Activated CD4-positive, CD25-positive, alpha-beta regulatory T cell treated with anti-CD3 and anti-CD28 coated beads, Interleukin-2, amount 50 U/mL, for 24 hours (primary cell): ENCODE measurements around the gene XIRP1.
"Not testable (repeated sequence)": the region's sequence is repeated elsewhere in the genome, so short reads cannot be mapped to it uniquely, and the experiment has no call there.

ENCODE experiments used
- ATAC-seq, 2 donors: fragments of 150-1000 bp; cut with Tn5 transposase; one replicate each; pipeline ENCODE4 v1.10.0; 2021; ENCODE audit warnings: mild to moderate bottlenecking in 1 of 2, moderate library complexity in 1 of 2

XIRP1 gene

DNA sequence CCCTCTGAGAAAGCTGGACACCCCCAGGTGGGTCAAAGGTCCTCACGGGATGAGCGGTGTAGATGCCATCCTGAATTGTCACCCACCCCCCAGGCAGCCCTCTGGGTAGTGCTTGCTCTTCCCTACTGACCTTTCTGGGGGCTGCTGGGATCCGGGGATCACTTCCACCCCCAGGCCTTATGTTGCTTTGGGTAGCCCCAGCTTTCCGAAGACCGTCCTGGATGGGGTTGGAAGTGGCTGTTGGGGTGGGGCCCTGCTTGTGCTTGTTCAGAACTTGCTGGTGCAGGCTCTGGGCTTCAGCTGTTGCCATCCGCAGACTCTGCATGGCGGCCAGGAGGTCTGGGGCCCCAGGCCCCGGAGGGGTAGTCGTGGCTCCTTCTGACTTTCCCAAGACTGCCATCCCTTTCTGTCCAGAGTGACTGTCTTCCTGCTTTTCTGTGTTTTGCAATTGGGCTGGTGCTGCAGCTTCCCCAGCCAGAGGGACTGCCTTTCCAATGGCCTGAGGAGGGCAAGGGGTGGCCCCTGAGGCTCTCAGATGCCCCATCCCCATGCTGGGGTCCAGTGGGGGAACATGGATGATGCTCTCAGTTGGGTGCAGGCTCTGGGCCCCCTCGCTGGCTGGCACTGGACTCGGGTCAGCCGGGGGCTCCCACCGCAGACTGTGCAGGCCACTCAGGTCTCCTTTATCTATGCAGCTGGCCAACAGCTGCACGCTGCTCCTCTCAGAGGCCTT is 6.3 kb downstream of the XIRP1 start:
- ATAC-seq, result no peak

DNA sequence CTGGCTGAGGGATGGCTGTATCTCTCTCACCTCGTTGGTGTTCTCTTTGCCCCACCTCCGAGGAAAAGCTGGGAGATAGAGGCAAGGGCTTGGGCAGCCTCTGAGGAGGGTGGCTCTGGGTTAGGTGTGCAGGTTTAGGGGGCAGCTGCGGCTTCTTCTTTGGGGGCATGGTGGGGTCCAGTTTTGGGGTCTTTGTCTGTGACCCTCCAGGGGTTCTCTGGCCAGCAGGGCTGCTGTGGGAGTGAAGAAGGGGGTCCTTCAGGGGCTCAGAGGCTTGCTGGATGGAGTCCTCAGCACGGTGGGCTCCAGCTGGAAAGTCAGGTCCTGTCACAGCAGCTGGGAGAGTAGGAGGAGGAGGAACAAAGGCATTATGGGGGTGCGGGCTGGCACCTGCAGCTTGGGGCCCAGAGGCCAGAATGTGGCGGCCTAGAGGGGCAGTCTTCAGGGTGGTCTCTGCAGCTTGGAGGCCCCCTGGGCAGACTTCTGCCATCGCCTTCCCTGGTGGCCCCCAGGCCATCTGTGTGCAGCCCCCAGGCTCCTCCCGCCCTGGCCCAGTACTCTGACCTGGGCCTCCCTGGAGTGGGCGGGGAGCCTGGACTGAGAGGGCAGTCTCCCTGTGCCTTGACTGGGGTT is 7.0 kb downstream of the XIRP1 start:
- no peak for ATAC-seq

- ATAC-seq, result no peak
Observed at GRCh38 chr3:39184968-39185285, 7.5 kb downstream of the XIRP1 start.

DNA sequence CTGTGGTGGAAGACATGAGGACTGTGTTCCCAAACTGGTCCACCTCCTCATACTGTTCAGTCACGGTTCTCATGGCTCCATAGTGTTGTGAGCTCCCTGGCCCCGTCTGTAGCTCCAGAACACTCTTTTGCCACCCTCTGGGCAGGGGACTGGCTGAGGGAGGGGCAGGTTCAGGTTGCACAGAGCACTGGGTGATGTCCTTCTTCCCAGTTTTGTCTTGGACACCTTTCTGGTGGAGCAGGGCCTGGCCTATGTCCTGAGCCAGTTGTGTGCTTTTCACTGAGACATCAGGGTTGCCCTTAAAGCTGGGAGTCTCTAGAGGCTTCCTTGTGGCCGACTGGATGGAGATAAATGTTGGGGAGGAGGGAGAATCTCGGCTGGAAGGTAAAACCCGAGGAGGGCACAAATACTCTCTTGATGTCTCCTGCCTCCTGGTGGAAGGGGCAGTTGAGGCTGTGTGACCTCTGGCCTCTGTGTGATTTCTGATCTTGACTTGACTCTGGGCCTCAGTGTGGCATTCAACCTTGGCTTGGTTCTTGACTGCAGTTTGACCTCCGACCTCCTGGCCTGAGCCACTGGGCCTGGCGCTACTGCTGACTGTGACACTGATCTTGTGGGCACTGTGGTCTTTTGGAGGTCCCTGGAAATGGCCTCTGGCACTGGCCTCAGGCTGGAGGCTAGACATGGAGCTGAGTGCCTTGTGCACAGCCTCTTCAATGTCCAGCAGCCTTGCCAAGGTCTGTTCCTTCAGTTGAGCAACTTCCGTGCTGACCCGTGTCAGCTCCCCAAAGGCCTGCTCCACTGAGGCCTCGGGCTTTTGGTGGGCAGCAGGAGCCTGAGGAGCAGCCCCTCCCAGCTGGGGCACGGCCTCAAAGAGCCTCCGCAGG is 8.1 kb downstream of the XIRP1 start:
- ATAC-seq, result no peak

GRCh38 chr3:39183211-39184080 is 8.9 kb downstream of the XIRP1 start:
- no peak for ATAC-seq

DNA sequence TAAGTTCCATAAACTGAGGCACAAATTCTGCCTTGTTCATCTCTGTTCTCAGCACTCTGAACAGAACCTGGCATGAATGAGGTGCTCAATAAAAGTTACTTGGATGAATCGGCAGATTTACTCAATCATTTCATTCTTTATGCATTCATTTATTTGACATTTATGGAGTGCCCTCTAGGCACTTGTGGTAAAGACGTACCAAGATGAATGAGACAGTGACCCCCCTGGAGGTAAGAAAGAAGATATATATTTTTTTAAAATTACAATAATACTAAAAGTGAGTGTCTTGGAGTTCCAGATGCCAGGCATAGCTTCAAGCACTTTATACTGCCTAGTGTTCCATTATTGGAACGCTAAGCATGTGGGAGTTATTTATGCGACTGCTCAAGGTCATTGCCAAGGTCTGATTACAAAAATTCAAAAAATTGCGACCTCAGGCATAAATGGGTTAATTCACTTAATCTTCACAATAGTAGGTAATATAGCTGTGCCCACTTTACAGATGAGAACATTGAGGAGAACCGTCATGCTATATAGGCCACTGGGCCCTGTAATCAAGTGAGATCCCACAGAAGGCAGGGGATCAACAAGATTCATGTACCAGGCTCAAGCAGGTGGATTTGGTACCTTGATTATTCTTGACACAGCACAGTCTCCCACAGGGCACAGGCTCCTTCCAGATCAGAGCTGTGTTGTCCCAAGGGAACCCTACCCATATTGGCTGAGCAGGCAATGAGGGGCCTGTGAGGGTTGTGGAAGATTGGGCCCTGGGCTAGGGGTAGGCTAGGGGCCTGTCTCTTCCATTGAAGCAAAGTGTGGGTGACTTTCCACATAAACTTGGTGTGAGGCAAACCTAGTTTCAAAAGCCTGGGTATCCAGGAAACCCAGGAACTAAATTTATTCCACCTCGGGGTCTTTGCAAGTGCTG is 10.7 kb downstream of the XIRP1 start:
- peak in 1 of 2 donors; percentile 7 for ATAC-seq

- peak; percentile 82 to 85 for ATAC-seq
Observed at GRCh38 chr3:39180546-39181346, 11.6 kb downstream of the XIRP1 start.

DNA sequence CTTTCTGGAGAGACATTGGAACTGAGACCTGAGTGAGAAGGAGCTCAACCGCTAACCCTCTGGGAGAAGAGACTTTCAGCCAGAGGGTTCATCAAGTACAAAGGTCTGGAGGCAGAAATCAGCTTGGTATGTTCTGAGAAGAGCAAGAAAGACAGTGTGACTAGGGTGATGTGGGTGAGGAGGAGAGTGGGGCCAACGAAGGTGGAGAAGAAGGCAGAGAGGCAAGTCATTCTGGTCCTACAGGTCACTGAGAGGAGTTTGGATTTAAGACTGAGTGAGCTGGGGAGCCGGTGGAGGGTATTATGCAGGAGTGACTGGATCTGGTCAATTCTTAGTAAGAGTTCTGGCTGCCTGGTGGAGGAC is 12.2 kb downstream of the XIRP1 start:
- peak in 1 of 2 donors; percentile 12 for ATAC-seq

DNA sequence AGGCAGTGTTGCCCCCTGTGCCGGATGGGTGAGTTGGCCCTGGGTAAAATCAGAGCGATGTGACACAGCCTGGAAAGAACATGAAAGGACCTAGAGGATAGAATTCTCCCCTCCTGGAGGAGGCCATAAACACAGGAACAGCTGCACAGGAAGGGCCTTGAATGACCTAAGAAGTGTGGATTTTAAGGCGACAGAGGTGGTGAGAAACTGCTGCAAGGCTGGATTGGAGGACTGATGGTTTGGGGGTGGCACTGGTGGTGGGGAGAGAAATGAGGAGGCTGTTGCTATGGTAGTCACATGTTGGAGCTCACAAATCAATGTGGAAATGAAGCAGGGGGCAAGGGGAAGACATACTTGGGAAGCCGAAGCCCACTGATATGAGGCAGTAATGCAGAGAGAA is 13.8 kb downstream of the XIRP1 start:
- no peak for ATAC-seq

DNA sequence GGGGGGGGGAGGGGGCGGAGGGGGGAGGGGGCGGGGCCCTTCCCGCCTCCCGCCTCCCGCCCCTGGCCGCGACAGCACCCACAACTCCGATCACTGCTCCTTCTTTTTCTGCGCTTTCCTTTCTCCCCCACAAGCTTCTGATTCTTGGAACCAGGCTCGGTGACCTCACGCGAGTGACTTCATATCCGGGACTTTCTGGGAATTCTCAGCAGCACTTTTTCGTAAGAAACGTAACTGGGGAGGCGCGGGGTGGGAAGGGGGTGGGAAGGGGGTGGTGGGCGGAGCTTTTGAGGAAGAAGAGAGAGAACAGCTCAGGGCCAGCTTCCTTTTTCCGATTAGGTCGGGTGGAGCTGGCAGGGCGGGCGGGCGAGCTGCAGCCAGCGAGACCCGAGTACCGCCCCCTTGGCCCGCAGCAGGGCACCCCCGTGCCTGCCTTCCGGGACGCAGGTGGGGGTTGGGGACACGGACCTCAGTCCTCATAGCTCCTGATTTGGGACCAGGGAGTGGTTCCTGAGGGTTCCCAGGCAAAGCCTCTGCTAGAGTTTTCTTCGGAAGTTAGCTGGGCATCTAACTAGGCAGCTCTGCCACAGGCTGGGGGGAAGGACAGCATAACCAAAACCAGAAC is 14.6 kb downstream of the XIRP1 start:
- ATAC-seq, result peak; percentile 33 to 38

DNA sequence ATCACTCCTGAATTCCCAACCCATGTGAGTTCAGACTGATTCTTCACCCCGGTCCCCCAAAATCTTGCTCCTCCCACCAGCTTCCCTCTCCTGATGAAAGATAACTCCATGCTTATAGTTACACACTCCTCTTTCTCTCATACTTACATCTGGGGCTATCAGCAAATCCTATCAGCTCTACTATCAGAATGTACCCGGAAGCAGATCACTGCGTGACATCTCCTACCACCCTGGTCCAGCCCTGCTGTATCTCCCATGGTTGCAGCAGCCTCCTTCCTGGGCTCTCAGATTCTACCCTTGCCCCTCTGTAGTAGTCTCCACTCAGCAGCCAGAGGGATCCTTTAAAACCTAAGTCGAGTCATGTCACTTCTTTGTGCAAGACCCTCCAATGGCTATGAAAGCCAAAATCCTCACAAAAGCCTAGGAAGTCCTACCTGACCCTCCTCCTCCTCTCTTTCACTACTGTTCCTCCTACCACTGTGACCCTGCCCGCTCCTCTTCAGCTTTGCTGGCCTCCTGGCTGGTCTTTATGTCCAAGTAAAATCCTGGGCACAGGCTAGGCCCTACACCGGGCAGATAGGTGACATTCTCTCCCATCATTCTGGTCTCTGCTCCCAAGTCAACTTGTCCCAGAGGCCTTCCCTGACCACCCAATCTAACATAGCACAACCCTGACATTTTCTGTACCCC is 16.2 kb downstream of the XIRP1 start:
- no peak for ATAC-seq

DNA sequence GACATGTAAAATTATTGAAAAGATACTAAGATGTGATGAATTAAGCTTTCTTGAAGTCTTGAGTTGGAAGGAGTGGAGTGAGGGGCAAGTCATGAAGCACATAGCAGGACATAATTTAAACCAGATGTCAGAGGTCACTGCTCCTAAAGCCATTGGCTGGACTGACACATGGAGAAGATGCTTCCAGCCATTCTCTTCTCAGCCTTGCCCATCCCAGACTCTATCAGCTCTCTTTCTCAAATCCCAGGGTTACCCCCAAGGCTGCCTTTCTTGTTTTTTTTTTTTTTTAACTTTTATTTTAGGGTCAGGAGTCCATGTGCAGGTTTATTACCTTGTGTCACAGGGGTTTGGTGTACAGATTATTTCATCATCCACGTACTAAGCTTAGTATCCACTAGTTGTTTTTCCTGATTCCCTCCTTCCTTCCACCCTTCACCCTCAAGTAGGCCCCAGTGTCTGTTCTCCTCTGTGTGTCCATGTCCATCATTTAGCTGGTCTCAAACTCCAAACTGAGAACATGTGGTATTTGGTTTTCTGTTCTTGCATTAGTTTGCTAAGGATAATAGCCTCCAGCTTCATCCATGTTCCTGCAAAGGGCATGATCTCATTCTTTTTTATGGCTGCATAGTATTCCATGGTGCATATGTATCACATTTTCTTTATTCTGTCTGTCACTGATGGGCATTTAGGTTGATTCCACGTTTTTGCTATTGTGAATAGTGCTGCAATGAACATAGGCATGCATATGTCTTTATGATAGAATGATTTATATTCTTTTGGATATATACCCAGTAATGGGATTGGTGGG is 18.9 kb downstream of the XIRP1 start:
- no peak for ATAC-seq

DNA sequence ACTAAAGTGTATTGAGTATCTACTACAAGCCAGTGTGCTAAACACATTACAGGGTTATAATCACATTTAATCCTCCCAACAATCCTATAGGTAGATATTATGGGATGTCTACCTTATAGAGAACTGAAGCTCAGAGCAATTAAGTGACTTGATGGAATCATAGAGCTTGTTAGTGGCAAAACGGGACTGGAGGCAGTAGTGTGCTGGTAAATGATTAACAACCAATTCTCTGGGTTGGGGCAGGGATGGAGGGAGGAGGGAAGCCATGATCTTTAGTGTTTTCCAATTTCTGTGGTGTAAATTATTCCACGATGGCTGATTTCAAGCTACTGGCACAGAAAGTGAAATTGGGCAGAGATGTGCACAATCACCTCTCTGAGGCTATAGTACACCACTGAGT is 20.5 kb downstream of the XIRP1 start:
- no peak for ATAC-seq

- not testable (repeated sequence) for ATAC-seq
Observed at GRCh38 chr3:39170877-39171276, 21.5 kb downstream of the XIRP1 start.

- ATAC-seq, result peak in 1 of 2 donors; percentile 11
Observed at GRCh38 chr3:39170461-39170860, 21.9 kb downstream of the XIRP1 start.

- ATAC-seq, result no peak
Observed at GRCh38 chr3:39169712-39170111, 22.7 kb downstream of the XIRP1 start.

- ATAC-seq, result no peak
Observed at GRCh38 chr3:39168156-39168780, 24.1 kb downstream of the XIRP1 start.

- no peak for ATAC-seq
Observed at GRCh38 chr3:39166932-39167532, 25.4 kb downstream of the XIRP1 start.
